Activated CD4-positive, alpha-beta T cell treated with anti-CD3 and anti-CD28 coated beads, Interleukin-2, amount 50 U/mL, for 16 hours (primary cell): ENCODE results near the gene LIN37.

ENCODE experiments used
- DNase-seq: peaks from one replicate; pipeline ENCODE4 v3.0.0-alpha.2; 2020

LIN37 gene, protein sequence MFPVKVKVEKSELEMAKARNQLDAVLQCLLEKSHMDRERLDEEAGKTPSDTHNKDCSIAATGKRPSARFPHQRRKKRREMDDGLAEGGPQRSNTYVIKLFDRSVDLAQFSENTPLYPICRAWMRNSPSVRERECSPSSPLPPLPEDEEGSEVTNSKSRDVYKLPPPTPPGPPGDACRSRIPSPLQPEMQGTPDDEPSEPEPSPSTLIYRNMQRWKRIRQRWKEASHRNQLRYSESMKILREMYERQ

DNA sequence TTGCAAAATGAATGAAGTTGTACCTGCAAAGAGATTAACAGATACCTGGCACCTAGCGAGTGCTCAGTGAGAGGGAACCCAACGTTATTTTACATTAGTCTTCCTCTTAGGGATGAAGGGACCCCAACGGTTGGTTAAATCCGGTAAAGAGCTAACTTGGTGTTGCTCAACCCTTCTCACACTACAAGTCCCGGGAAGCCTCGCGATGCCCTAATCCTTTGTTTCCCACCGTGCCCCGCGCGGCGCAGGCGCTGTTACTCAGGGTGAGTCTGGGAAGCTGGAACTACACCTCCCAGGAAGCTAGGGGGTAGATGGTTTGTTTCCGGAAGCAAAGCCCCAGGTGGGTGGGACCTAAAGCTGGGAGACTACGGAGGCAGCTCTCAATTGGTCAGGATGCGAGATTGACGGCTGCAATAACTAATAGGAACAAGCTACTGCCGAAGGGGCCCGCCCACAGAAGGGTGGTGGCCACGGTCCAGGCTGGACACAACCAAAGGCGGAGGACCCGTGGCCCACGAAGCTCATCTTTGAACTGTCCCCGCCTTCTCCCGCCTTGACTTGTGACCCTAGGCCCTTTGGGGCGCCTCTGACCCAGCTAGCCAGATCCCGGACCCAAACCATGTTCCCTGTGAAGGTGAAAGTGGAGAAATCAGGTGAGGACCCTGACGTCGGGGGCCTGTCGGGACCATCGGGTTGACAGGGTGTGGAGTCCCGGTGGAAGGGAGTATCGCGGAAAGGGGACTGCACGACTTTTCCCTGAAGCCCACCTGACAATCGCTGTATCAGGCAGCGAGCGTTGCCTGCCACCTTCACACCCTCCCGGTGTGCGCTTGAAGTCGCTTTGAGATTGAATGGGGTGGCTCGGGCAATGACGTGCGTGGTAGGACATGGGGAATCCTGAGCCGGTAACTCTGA is at the start of gene LIN37:
TSS of gene LIN37 (plus strand) at position 471 of the 915 bp plus-strand sequence. CDS start at position 620, 149 bp downstream.
- peak; percentile 100 for DNase-seq

DNA sequence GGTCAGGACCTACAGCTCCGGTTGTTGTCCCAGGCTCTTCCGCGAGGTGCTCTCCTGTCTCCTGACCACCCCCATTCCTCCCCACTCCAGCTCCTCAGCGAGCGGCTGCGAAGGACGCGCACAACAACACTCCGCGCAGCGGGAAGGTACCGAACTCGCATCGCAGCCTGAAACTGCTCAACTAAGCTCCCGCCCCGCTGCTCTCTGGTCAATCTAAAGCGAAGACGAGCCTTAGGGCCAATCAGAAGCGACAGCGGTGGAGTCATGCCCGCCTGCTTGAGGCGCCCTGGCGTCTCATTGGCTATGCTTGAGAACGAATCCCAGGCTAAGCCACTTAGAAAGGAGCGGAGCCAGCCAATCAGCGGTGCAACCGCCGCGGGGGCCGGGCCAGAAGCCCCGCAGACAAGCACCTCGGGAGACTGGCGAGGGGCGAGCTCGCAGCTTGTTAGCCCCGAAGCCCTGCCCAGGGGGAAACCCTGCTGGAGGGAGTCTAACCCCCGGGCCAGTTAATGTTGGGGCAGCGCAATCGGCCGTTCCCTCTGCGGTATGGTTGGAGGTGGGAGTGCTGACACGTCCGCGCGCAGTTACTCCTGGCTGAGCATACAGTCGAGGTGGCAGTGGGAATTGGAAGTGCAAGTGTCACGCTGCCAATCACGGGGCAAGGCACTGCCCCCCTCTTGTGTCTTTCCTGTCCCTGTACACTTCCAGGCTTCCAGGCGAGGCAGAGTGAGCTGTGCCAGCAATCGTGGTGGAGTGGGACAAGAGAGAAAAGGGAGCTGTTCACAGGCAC is 46.0 kb upstream of the LIN37 start:
- peak; percentile 98 for DNase-seq

DNA sequence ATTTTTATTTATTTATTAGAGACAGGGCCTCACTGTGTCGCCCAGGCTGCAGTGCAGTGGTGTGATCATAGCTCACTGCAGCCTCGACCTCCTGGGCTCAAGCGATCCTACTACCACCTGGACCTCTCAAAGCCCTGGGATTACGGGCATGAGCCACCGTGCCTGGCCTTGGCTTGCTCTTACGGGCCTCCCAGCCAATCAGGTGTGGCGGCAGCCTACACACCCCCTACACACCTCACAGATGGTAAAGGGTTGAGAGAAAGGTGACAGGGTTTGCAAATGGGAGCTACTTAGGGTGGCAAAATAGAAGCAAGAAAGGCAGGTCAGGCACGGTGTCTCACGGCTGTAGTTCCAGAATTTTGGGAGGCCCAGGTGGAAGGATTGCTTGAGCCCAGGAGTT is 45.0 kb upstream of the LIN37 start:
- no peak for DNase-seq

DNA sequence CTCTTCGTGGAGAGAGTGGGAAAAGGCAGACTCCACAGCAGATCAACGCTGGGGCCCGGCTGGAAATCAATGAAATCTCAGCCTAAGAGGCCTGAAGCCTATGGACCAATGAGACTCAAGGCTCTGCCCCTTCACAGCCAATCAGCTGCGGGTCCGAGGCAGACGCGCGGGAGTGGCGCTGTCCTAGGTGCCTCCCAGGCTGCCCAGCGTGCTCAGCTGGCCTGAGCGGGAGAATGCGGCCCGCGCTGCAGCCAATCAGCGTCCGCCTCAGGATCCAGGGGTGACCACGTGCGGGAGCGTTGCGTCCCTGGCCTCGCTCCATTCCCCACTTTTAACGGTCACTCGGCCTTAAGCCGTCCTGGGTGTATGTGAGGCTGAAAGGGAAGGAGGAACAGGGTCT is 44.2 kb upstream of the LIN37 start, which contains the start of gene ZBTB32:
TSS of gene ZBTB32 (plus strand) at position 341 of the 400 bp plus-strand sequence. CDS start 10,069 bp downstream, outside the sequence.
- peak; percentile 23 for DNase-seq

DNA sequence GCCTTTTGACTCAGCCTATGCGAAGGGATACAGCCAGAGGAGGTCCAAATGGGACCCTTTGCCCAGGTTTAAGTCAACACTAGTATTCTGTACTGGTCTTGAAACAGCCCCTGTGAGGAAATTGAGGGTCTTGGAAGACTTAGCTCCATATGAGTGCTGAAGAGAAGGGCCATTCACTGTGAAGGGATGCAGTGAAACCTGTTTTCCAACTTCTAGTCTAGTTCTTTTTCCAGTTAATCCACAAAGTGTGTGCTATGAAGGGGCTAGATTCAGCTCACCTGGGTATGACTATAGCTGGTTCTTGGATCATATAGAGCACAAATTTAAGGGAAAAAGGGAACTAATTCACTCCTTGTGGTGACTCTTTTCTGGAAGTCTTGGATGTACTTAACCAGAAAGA is 40.0 kb upstream of the LIN37 start:
- no peak for DNase-seq

DNA sequence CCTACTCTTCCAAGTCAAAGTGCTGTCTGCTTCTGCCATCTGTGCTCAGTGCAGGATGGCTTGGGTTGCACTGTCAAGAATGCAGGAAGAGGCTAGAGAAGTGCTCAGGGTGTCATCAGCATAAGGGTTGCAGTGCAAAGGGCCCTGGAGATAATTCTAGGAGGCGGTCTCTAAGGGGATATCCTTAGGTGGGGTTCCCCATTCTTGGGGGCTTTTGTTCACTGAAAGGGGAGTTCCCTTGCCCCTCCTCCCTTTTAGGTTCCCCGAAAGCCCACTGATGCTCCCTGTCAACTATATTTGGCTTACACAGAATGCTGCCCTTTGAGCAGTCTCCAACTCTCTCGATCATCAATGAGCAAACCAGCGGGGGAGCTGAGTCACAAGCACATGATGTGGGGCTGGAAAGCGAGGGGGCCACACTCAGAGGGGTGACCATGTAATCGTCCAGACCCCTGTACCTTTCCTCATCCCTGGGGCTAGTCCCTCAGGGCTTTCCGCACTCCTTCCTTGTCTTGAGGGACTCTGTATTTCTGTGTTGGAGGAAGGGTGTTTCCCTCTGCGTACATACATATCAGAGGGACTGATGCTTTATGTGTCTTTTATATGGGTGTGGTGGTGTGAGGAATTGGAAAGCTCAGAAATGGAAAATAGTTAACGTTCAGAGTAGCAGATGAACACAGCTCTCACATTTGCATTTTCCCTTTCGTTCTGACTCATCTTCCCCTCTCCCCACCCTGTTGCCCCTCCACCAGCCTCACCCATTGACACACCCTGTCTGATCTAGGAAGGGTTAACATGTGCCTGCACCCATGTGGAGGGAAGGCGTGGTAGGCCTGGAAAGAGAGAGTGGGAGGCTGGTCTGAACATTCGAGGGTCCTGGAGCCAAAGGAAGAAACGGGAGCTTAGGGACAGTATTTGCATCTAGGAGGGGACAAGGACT is 37.3 kb upstream of the LIN37 start:
- peak; percentile 96 for DNase-seq

DNA sequence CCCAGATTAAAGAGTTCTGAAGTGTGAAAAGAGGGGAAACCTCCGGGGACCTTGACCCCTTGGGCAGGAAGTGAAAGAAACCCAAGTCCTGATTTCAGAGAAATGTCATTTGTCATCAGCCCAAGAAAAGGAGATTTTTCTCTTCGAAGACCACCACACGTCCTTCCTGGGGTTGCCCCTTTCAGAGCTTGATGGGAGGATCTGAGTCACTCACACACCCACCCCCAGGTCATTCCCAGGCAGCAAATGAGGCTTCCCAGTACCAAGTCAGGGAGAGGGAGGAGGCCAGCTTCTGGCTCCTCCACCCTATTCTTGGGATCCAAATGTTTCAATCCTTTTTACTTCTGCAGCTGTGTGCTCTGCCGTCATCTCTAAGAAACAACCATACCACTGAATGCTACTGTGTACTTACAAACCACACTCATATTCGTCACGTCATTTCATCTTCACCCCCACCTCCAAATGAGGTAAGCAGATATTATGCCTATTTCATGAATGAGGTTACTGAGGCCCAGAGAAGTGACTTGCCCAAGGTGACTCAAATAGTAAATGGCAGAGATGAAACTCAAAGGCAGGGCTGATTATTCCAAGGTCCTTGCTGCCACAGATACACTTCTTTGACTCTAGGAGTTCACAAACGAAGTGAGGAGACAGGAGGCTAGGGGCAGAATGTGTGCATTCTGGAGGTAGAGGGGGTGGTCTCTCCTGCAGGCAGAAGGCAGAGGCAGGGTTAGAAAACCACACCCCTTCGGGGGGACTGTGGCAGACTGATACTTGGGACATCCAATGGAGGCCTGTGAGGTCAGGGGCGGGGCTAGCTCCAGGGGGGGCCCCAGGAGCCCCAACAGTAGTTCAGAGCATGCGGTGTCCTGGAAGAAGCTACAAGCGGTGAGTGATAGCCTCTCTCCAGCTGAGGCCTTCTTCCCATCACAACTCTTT is 35.5 kb upstream of the LIN37 start:
- DNase-seq, result peak; percentile 95

DNA sequence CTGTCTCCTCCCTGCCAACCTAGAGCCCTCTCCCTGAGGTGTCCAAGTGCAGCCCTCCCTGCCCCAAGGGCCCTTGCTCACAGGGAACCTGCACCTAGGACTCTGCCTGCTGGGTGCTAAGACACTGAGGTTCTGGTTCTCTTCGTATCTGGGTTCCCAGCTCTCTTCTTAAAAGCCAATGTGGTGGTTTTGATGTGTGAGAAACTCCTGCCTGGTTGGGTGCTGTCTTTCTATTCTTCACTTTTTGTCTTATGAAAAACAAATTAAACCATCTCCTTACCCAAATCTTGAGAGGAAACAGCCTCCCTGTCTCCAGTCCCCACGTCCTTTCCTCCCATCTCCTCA is 34.9 kb upstream of the LIN37 start:
- no peak for DNase-seq

DNA sequence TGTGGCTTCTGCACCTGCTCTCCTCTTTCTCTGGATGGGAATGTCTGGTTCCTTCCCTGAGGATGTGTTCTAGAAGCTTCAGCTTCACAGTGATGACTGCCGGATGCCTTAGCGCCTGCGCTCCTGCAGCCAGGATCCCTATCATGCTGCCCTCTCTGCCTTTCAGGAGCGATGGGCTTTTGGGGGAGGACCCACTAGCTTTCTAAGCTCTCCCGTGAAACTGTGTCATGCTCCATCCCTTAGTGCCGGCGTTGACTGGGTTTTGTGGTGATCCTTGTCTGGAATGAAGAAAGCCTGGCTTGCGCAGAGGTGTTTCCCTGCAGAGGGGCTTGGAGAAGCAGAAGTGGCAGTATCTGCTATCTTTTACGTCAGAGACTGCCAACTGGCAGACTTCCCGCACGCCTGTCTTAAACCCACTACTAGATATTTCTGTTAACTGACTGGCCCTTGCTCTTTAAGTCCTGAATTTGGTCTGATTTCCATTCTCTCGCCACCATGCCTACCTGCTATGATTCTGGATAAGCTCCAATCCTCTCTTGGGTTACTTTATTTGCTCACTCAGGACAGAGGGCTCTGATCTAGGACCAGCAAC is 34.4 kb upstream of the LIN37 start:
- peak; percentile 20 for DNase-seq

DNA sequence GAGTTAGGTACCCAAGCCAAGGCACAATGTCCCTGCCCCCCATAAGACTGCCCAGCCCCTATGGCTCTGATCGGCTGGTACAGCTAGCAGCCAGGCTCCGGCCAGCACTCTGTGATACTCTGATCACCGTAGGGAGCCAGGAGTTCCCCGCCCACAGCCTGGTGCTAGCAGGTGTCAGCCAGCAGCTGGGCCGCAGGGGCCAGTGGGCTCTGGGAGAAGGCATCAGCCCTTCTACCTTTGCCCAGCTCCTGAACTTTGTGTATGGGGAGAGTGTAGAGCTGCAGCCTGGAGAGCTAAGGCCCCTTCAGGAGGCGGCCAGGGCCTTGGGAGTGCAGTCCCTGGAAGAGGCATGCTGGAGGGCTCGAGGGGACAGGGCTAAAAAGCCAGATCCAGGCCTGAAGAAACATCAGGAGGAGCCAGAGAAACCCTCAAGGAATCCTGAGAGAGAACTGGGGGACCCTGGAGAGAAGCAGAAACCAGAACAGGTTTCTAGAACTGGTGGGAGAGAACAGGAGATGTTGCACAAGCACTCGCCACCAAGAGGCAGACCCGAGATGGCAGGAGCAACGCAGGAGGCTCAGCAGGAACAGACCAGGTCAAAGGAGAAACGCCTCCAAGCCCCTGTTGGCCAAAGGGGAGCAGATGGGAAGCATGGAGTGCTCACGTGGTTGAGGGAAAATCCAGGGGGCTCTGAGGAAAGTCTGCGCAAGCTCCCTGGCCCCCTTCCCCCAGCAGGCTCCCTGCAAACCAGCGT is 33.6 kb upstream of the LIN37 start:
- peak; percentile 70 for DNase-seq

DNA sequence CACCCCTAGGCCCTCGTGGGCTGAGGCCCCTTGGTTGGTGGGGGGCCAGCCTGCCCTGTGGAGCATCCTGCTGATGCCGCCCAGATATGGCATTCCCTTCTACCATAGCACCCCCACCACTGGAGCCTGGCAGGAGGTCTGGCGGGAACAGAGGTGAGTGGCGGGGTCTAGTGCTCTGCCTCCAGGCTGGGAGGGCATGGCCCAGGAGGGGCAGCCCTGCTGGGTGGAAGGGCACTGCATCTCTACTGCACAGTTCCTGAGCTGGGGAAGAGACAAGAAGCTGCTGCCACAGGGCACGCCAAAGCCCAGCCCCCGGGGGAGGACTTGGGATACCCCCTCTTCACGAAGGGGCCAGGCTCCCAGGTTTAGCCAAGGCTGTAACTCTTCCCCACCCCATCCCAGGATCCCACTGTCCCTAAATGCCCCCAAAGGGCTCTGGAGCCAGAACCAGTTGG is 33.0 kb upstream of the LIN37 start:
- no peak for DNase-seq

DNA sequence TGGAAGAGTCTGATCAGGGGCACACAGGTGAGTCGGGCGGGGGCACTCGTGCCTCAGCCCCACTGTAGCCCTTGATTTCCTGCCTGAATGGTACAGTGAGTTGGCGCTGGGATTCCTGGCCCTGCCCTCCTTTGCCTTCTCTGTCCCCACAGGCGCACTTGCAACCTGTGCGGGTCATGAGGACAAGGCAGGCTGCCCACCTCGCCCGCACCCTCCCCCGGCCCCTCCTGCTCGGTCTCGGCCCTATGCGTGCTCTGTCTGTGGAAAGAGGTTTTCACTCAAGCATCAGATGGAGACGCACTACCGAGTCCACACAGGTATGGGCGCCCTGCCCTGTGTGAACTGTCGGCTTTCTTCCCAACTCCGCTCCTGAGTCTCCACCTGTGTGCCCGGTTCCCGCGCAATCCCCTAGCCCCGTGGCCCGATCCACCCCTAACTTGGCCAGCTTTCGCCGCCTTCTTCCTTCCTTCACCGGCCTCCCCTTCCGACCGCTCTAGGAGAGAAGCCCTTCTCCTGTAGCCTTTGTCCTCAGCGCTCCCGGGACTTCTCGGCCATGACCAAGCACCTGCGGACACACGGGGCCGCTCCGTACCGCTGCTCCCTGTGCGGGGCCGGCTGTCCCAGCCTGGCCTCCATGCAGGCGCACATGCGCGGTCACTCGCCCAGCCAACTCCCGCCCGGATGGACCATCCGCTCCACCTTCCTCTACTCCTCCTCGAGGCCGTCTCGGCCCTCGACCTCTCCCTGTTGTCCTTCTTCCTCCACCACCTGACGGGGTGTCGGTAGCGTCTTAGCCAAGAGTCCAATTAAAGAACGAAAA is 32.2 kb upstream of the LIN37 start:
- DNase-seq, result peak; percentile 26

DNA sequence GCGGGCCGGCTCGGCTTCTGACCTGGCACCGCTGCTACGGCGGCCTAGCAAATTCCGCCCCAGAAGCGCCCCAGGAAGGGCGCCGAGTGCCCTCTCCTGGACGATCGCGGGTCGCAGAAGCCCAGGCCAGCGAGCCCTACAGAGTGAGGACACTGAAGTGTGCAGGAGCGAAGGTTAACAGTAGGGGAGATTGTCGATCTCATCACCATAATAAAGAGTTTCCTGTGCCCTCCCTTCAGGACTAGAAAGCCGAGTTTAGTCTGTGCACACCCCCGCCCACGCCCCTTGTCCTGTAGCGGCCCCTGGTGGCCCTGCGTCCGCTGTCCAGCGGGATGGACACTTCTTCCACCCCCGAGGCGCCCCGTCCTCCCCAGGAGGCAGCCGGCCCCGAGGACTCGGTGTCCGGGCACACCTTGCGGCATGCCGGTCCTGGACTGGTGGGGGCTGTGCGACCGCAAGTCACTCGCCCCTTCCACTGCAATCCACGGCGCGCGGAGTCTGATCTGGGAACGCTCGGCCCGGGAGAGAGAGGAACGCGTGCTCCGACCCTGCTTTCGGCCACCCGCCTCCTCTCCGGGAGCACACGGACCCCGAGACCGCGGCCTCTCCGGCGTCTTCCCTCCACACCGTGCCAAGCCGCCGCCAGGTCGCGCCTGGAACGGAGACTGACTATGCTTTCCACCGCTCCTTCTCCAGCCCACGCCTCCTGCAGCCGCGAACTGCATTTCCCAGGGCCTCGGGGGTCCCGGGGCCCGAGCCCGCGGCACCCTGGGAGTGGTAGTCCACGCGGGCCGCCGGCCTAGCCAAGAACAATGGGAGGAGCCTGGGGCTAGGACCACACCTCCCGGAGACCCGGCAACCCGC is 31.3 kb upstream of the LIN37 start:
- peak; percentile 98 for DNase-seq

DNA sequence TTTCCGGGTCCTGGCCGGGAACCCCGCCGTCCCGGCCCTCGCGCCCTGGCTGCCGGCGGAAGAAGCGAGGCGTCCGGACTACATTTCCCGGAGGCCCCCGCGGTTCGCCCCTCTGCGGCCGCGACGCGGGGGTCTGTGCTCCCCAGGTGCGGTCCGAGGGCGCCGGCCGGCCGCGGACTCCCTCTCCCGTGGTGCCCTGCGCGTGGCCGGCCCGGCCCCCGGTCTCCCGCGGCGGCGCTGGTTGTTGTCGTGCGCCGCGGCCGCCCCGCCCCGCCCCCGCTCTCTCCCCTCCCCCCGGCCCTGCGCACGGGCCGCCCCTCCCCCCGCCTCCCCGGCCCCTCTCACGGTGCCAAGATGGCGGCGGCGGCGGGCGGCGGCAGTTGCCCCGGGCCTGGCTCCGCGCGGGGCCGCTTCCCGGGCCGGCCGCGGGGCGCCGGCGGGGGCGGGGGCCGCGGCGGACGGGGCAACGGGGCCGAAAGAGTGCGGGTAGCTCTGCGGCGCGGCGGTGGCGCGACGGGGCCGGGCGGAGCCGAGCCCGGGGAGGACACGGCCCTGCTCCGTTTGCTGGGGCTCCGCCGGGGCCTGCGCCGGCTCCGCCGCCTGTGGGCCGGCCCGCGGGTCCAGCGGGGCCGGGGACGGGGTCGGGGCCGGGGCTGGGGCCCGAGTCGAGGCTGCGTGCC is 30.6 kb upstream of the LIN37 start, which contains the start of gene KMT2B:
TSS of gene KMT2B (plus strand) at position 339 of the 680 bp plus-strand sequence. CDS start at position 355, 16 bp downstream.
- DNase-seq, result no peak

DNA sequence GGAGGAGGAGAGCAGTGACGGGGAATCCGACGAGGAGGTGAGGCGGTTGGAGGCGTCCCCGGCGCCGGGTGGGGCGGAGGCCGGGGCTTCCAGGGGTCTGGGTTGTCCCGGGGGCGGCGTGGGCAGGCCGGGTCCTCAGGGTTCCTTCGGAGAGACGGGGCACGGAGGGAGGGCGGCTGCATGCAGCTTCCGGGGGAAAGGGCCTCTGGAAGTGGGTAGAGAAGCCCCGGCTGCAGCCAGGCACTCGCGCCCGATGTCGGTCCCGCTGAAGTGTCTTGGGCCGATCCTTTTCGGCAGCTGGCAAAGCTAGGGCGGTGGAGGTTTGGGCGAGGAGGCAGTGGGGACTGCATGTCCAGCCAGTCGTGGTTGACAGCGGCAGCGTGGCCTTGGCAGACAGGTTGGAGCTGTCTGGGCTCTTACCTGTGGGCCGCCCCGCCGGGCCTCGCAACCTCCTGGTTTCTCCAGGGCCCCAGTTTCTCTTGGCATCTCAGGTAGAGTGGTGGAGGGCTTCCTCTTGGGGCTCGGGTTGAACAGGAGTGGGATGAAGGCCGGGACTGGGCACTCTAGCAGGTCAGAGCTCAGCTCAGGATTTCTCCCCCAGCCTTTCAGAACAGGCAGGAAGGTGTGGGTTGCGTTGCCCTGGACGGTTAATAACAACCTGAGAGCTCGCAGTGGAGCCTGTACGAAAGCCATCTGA is 29.9 kb upstream of the LIN37 start:
- DNase-seq, result peak; percentile 51
